DMS53 treated with DMSO at 0.1 percent for 48 hours (cell line): ENCODE measurements around the gene LMAN2.

Source experiments
- DNase-seq: peaks from one replicate; lab custom pipeline; 2025; ENCODE audit not compliant: unreplicated experiment; lab: John Stamatoyannopoulos, UW

Gene LMAN2

DNA sequence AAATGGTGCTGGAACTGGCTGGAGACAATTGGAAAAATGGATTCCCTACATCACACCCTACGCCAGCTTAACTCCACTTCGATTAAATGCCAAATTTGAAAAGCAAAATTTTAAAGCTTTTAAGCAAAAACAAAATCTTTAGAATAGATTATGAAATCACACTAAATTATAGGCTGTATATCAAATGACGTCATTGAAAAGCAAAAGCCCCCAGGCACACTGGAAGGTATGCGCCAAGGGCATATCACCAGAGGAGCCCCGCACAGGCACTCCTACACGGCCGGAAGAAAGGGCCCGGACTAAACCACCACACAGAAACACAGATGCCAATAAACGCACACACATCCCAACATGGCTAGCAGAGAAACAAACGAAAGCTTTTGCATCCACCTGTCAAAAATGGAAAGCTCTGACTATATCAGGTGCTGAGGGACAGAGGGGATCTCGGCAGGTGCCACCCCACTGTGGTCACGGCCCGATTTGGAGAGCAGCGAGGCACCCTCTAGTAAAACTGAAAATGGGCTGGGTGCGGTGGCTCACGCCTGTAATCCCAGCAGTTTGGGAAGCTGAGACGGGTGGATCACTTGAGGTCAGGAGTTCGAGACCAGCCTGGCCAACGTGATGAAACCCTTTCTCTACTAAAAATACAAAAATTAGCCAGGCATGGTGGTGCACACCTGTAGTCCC is 22.8 kb downstream of the LMAN2 start:
- no peak for DNase-seq

DNA sequence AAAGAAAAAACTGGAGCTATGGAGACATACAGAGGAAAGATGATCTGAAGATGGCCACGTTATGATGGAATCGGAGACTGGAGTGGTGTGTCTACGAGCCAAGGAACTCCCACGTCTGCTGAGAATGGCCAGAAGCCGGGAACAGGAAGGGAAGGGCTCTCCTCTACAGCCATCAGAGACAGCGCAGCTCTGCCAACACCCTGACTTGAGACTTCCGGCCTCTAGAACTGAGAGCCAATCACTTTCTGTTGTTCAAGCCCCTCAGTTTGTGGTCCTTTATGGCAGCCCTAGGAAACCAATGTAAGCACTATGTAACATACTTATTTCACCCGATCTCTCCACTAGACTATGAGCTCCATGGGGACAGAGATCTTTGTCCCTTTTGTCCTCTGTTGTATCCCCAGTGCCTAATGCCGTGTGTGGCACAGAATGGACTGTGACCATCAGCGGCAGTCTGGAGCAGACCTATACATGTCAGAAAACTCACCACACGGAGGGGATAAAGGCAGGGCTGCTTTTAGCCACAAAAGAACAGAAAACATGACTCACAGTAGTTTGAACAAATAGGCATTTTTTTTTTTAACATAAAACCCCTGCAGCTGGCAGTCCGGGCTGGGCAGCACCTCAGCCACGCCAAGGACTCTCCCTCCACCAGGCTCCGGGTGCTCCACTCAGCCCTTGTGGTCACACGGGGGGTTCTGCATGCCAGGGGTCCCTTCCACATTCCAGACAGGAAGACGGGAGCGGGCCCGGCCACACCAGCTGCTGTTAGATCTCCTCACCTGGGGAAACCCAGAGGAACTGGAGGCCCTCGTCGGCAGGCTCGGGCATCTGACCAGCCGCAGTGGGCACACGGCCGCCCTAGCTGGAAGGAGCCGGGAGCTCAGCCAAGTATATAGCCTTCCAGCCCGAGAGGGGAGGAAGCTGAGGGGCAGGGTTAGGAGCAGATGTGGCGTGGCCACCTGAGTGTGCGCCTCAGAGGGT is 23.6 kb downstream of the LMAN2 start:
- DNase-seq, result no peak

DNA sequence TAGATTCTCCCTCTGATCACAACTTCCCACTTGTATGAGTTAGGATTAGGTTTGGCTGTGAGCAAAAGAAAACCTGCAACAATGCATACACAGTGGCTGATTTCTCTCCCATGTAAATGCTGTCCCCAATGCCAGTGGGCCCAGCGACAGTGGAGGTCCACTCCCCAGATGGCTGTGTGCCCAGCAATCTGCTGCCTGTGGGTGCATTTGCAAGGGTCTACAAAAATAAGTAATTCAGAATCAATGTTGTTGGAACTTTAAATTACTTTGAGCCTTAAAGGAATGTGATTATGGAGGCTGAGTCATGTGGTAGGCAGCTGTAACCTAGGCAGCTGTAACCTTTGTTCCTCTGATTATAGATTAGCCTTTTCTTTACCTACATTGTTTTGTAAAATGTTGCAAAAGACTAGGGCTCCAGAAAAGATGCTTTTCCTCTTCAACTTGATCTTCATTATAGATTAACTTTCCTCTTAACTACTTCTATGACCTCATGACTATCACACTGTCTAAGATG is 25.5 kb downstream of the LMAN2 start:
- no peak for DNase-seq

DNA sequence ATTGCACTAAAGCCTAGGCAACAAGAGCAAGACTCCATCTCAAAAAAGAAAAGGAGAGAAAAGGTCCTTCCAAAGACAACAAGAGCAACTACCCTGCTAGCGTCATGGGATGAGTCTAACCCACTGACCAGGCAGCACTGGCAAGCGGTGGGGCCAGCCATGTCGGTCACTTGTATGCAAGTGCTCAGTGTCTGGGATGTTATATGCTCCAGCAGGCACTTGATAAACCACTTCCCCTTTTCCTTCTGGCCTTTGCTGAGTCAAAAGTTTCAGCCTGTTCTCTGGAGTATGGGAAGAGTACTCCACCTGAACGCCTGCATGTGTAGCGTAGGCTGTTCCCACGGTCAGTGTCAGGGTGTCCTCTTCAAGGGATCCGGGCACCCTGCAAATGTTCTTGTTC is 30.6 kb downstream of the LMAN2 start:
- no peak for DNase-seq

DNA sequence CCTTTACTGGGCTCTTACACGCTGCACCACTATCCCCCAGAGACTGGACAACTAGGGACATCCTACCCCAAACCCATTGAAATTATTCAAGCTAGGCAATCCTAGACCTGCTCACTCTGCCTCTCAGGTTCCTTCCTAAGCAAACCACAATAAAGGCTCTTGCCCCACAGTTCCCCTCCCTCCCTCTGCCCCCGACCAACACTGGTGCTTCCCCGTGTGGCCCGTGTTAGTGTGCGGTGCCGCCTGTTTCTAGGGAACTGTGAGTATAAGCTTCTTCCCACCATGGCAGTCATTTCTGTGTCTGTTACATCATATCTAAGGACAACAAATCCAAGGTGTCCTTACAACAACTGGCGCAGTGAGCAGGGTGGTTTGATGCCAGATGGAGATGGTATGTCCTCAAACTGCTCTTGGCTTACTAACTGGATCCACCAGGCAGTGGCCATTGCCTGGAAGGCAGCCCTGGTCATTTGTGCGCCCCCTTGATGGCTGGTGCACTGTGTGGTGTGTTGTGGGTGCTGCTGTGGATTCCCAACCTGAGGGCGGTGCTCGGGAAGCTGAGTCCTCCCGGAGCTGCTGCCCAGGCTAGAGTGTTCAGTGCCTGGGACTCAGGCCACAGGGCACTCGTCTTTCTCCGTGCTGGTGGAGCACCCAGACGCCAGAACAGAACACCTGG is 31.4 kb downstream of the LMAN2 start:
- no peak for DNase-seq

DNA sequence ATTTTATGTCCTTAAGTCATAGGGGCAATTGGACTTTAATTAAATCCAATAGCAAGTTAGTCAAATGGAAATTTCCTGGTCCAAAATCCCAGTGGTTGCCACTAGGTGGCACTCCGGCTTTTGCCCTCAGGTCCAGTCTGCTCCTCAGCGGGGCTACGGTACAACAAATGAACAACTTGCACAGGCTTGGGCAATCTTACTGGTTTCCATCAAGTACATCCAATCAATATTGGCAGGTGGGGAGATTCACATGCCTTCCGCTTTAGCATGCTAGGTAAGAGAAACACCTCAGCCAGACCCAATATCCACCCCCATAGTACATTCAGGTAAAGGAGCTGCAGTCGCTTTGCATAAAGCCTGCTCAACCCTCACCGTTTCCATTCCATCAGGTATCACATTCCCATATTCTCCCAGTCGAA is 33.5 kb downstream of the LMAN2 start:
- DNase-seq, result peak; percentile 85

DNA sequence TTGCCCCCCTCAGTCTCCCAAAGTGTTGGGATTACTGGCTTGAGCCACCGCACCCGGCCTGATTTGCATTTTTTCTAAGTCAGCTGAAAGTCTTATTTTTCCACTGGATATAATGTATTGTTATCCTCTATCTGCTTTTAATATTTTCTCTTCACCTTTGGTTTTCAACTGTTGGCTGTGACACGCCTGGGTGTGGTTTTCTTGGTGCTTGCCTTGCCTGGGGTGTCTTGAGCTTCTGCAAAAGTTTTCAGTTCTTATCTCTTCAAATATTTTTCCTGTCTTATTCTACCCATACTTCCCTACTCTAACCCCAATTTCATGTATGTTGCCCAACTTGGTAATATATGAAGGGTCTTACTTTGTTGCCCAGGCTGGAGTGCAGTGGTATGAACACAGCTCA is 35.5 kb downstream of the LMAN2 start:
- DNase-seq, result no peak

DNA sequence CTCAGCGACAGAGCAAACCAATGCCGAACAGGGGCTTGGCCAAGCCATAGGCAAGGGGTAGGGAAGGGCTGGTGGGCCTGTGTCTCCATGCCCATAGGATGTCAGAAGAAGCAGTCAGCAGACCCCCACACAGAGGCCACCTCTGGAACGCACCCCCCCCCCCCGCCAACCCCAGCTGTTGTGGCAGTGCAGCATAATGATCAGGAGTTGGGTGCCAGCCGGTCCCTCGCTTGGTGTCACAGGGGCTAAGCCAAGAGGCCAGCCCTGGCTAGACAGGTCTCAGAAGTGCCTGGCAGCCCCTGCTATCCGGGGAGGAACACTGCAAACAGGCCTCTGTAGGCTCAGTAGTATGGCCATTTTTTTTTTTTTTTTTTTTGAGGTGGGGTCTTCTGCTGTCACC is 36.1 kb downstream of the LMAN2 start:
- DNase-seq, result no peak

DNA sequence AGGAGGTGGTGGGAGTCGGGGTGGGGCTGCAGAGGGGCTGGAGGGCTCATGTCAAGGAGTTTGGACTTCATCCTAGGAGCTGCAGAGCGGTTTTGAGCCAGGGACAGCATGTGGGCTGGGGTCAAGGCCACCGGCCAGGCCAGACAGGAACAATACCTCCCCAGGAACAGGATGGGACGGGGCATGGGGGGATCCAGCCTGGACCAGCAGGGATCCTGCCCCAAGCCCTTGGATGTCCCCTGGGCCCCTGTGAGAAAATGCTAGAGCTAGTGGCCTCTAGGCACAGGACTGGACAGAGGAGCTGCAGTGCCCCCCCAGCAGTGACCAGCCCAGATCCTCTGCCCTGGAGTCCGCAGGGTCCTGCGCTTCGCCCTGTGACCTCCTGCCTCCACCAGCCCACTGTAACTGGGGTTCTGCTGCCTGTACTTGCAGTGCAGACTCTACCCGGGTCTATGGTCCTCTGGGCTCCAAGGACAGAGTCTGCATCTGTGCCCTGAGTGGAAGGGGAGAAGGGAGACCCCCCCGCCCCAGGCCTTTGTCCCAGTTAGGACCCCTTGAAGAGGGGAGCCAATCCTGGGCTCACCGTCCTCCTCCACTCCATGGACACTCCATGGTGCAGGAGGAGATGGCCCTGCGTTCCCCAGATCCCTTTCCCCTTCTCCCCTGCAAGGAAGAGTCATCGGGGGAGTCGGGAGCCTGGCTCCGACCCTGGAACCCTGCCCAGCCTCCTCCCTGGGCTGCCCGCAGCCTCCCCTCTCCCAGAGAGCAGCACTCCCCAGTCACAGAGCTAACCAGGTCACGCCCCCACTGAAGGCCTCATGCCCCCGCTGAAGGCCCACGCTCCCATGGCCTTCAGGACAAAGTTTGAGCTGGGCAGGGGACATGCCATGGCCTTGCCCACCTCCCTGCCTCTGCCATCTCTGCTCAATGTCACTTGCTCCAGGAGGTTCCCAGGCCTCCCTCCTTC is 36.8 kb downstream of the LMAN2 start:
- no peak for DNase-seq

DNA sequence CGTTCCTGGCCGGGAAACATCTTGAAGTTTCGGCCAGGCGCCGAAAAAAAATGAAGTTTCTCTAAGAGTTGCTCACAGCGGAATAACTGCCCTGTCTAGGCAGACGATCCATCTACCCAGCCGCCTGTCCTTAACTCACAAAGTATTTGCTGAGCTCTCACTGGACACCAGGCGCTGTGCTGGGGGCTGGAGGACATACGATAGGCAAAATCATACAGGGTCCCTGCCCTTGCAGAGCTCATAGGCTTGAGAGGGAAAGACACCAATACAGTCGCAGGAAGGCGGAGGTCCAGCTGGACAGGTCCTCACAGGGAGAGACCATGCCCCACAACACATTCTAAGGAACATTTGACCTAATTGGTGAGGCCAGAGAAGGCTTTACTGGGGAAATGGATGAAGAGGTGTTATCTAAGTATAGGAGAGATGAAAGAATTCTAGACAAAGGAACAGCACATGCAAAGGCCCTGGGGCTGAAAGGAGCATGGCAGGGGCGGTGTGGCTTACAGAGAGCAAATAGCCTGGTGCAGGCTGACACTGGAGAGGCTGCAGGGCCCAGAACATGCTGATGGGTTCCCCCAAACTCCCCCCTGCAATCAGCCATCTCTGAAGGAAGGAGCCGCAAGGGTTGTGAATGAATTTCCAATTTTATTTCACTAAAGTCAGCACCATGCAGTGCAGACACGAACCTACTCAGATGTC is 37.8 kb downstream of the LMAN2 start:
- no peak for DNase-seq

DNA sequence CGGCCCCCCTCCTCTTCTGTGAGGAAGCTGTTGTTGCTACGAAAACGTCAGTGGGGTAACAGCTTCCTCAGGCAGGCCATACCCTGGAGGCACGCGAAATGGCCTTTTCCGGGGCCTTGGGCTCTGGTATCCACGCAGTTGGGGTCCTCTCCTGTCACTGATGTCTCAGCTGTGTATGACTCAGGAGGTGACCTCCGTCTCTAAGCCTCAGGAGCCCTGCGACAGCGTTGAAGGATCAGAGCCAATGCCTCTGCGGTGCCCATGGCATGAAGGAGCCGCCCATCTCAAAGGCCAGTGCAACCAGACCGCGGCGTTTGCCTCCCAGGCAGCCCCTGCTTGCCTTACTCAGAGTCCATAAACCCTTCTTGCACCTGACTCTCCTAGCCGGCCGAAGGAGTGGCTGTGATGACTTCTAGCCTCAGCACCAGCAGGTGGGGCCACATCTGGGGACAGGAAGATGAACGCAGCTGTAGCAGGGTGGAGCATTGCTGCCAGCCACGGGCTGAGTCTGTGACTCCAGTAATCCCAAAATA is 38.8 kb downstream of the LMAN2 start:
- DNase-seq, result peak; percentile 73

DNA sequence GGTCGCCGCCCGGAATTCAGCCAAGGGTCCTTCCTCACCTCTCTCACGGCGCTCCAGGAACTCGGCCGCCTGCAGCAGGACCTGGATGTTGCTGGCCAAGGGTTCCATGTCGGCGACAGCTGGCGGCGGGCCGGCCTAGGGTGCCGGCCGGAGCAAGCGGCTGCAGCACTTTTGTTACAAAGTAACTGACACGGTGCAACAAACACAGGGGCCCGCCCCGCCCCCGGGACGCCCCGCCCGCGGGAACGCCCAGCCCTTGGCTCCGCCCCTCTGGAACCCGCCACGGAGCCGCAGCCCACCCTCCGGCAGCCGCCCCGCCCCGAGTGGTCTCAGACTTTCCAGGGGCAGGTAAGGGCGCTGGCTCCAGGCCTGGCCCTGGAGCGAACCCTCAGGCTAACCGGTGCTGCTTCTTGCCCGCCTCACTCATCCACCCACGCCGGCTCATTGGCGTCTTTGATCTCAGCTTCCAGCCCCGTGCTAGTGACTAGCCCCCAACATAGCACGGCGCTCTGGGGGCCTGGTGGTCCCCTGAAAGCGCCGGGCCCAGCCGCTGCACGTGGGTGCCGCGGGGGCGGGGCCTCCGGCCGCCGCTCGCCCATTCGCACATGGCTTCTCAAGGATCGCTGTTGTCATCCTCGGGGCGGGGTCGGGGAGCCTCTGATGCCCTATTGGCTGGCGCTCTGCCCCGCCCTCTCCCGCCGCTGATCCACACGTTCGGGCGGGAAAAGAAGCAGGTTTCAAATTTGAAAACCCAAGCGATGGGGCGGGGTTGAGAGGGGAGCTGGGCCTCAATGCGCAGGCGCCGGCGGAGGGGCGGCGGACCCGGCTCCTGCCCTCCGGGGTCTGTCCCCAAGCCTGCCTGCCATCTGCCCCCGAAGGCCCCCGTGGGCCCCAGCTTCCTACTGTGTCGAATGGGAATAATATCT is 39.5 kb downstream of the LMAN2 start, which contains the start of gene MXD3:
Gene MXD3, minus strand, starts transcription at position 176 of the 926 bp plus-strand sequence. Its CDS starts 68 bp downstream, at position 108.
- DNase-seq, result peak; percentile 94

DNA sequence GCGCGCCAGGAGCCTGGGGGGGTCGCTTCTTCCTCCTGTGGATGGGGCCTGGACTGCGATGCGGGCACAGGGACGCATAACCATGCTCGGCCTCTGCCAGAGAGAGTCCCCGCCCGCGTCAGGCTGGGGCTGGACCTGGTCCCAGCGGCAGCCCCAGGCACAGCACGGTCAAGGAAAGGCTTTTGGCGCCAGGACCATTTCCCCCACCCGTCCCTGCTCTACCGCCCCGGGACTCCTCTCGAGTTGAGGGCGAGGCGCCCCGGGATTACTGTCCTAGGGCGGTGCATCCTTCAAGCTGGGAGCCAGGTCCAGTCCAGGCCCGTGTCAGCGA is 40.1 kb downstream of the LMAN2 start:
- DNase-seq, result peak; percentile 29

DNA sequence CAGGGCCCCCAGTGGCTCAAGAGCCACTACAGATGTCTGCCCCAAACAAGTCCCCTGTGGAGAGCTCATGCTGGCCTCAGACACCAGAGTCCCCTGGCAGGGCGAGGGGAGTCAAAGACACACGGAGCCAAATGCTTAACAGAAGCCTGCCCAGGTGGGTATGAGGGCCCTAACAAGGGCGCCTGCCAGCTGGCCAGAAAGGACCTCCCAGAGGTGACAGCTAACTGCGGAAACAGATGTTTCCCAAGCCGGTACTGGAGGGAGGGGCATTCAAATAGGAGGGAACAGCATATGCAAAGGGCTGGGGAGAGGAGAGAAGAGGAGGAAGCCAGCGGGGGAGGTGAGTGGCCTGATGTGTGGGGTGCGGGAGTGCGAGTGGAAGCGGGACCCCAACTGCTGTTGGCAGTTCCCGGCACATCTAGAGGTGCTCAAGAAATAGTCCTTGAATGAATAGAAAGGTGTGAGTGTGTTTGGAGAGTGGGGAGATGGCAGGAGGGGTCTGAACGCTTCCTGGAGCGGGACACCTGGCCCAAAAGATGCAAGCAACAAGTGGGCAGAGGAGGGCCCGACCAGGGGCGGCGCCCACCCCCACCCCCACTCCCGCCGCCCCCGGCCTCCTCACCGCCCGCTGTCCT is 40.6 kb downstream of the LMAN2 start:
- peak; percentile 38 for DNase-seq

DNA sequence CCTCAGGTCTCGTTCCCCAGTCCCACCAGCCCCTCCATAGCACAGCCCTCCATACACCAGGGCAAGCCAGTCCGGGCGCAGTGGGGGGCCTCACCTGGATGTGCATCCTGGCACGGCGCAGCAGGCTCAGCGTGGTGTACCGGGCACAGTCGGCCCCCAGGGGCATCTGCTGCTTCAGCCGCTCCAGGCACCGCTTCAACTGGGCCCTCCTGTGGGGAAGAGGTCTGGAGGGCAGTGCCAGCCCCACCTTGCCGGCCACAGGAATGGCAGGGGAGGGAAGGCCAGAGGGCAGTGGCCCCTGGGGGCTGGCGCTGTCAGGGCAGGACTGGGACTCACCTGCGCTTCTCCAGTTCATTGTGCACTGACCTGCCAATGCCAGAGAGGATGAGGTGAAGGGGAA is 41.1 kb downstream of the LMAN2 start:
- DNase-seq, result no peak

DNA sequence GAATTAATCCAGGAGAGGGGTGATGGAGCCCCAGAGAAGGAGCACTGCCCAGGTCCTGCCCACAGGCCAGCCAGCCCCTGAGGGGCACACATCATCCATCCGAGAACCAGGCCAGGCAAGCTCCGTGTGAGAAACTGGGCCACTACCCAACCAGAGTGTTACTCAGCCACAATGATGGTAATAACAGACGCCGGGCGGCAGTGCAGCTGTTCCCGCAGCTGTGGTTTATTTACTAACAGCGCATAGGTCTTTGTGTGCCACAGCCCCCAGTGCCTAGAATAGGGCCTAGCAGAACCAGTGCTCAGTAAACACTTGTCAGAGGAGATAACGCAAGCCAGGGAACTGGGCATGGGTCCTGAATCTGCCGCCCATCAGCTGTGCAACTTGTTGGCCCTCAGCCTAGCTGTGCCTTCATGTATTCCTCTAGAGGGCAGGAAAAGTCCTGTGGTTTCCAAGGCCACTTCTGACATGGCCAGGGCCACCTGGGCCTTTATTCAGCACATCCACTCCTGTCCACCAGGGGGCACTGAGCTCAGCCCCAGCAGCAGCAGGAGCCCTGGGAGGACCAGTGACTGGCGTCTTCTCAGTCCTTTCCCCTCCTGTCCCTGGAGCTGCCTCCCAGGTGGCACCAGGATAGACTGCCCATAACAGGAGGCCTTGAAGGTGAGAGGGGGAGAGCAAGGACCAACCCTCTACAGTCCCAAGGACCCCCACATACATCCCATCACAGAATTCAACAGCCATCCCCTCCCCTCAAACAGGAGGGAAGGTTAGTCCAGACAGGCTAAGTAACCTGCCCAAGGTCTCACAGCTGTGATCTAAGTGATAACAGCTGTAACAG is 41.9 kb downstream of the LMAN2 start:
- DNase-seq, result peak; percentile 70

DNA sequence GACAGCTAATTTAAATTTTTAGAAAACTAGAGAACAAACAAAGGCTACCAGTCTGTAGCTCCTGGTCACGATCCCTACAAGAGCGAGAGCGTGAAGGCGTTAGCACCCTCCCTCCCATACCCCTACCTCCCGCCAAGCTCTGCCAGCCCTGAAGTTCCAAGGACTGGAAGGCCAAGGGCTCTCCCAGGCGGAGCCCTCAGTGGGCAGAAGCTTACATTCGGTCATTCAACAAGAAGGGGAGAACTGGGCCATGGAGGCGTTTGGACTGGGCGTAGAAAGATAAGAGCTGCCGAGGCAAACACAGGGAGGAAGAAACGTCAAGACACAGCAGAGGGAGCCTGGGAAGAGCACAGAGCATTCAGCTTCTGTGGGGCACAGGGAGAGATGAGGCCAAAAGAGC is 42.7 kb downstream of the LMAN2 start:
- no peak for DNase-seq
